ENCODE data around the gene SOCS6. TPM values are rescaled to one million over a fixed set of nuclear protein-coding genes. Genes with fewer than 3 reads are reported as not detected.
"Not testable (repeated sequence)": the region's sequence is repeated elsewhere in the genome, so short reads cannot be mapped to it uniquely, and the experiment has no call there.

The SOCS6 gene
- total RNA-seq, 4 donors from 2014 or later, result 21.5 to 25.3 (median 23.6) TPM

- Histone ChIP-seq H3K36me3 (peaks cover 0 to 18% of the 10 kb centered on the region in 2 donors), H3K27me3 (no peaks in the 10 kb centered on the region), H3K4me3 (no peak overlapping the region), H3K9me3 (peaks cover 0 to 8% (median 0%) of the 10 kb centered on the region in 3 donors), H3K4me1 (no peaks in the 10 kb centered on the region), H3K27ac (no peak overlapping the region)
- TF ChIP-seq EP300 (IDR thresholded peaks at IDR 0.05), result no peak
- no peak for TF ChIP-seq POLR2AphosphoS5 (IDR thresholded peaks at IDR 0.05)
- no peak for TF ChIP-seq POLR2A (IDR thresholded peaks at IDR 0.05)
- no peak for TF ChIP-seq CTCF (IDR thresholded peaks at IDR 0.05)
- ATAC-seq, result no peak
- 87% methylated on average over 4 of the region's 5 CpGs for WGBS, 2 donors (ENCODE audit: low coverage in 1 of 2)
Observed at GRCh38 chr18:70335892-70336726, 47.3 kb downstream of the SOCS6 start.

- TF ChIP-seq POLR2A (IDR thresholded peaks at IDR 0.05) (no peak), POLR2AphosphoS5 (IDR thresholded peaks at IDR 0.05) (peak; percentile 10), EP300 (IDR thresholded peaks at IDR 0.05) (no peak), CTCF (IDR thresholded peaks at IDR 0.05) (no peak)
- WGBS, 2 donors (ENCODE audit: low coverage in 1 of 2), result 48 to 62% methylated on average over 3 to 4 of the region's 4 CpGs
- no peak for ATAC-seq
- H3K9me3 ChIP-seq, result peaks cover 0 to 8% (median 0%) of the 10 kb centered on the region in 3 donors
- H3K4me3 ChIP-seq, result no peak overlapping the region
- peaks cover 0 to 18% of the 10 kb centered on the region in 2 donors for H3K36me3 ChIP-seq
- no peaks in the 10 kb centered on the region for H3K4me1 ChIP-seq
- H3K27ac ChIP-seq, result no peak overlapping the region
- H3K27me3 ChIP-seq, result no peaks in the 10 kb centered on the region
Observed at GRCh38 chr18:70337139-70337972, 48.5 kb downstream of the SOCS6 start.

DNA sequence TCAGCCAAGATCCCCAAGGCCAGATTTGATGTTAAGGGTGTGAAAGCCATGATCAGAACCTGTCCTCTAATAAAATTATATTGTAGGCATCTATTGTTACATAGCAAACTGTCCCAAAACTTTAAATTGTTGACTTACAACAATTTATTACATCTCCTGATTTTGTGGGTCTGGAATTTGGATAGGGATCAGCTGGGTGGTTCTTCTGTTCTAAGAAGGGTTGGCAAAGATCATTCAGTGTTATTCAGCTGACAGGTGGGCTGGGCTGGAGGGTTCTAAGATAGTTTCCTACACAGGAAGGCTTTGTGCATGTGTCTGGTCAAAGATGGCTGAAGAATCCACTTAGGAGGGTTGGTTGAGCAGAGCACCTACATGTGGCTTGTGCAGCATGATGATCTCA, 50.0 kb downstream of the SOCS6 start:
- Histone ChIP-seq H3K4me1 (no peaks in the 10 kb centered on the region), H3K9me3 (peaks cover 0 to 8% (median 0%) of the 10 kb centered on the region in 3 donors), H3K36me3 (peaks cover 0 to 18% of the 10 kb centered on the region in 2 donors), H3K4me3 (no peak overlapping the region), H3K27ac (no peak overlapping the region), H3K27me3 (no peaks in the 10 kb centered on the region)
- TF ChIP-seq CTCF (IDR thresholded peaks at IDR 0.05) (no peak), POLR2A (IDR thresholded peaks at IDR 0.05) (no peak), POLR2AphosphoS5 (IDR thresholded peaks at IDR 0.05) (no peak), EP300 (IDR thresholded peaks at IDR 0.05) (no peak)
- ATAC-seq, result no peak

GRCh38 chr18:70339915-70340314, 51.1 kb downstream of the SOCS6 start:
- Histone ChIP-seq H3K4me1 (no peaks in the 10 kb centered on the region), H3K4me3 (no peak overlapping the region), H3K27ac (no peak overlapping the region), H3K9me3 (peaks cover 0 to under 1% (median 0%) of the 10 kb centered on the region in 3 donors), H3K36me3 (peaks cover 0 to 18% of the 10 kb centered on the region in 2 donors), H3K27me3 (no peaks in the 10 kb centered on the region)
- no peak for ATAC-seq
- TF ChIP-seq CTCF (IDR thresholded peaks at IDR 0.05) (no peak), POLR2AphosphoS5 (IDR thresholded peaks at IDR 0.05) (no peak), EP300 (IDR thresholded peaks at IDR 0.05) (no peak), POLR2A (IDR thresholded peaks at IDR 0.05) (no peak)

DNA sequence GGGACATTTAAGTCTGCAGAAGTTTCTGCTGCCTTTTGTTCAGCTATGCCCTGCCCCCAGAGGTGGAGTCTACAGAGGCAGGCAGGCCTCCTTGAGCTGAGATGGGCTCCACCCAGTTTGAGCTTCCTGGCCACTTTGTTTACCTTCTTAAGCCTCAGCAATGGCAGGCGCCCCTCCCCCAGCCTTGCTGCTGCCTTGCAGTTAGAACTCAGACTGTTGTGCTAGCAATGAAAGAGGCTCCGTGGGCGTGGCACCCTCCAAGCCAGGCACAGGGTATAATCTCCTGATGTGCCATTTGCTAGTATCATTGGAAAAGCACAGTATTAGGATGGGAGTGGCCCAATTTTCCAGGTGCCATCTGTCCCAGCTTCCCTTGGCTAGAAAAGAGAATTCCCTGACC, 59.6 kb downstream of the SOCS6 start:
- H3K36me3 ChIP-seq, result peaks cover 0 to 54% of the 10 kb centered on the region in 2 donors
- not testable (repeated sequence) for H3K9me3 ChIP-seq, H3K27me3 ChIP-seq, H3K27ac ChIP-seq, H3K4me3 ChIP-seq, ATAC-seq, H3K4me1 ChIP-seq
- WGBS, 2 donors (ENCODE audit: low coverage in 1 of 2), result no CpG with 5 or more reads among the region's 3 CpGs

Data from gastroesophageal sphincter (tissue), 4 donors.